Keratinocyte (primary cell): Measurements from ENCODE around the gene GGNBP2.

Experiments
- EZH2 ChIP-seq: IDR thresholded peaks from one replicate; pipeline ENCODE4 v1.6.1; 2012; ENCODE audit warnings: inconsistent platforms, mild to moderate bottlenecking, low read length, moderate library complexity
- TF ChIP-seq, protein P1 (sequence below), 3 experiments: IDR thresholded peaks in 1 of 3; conservative IDR thresholded peaks in 1 of 3; optimal IDR thresholded peaks in 1 of 3; 2 replicates in 2 of 3; 3 replicates in 1 of 3; pipeline versions ENCODE3 to v1.5.1; 2011; ENCODE audit warnings: low read length in 3 of 3, mild to moderate bottlenecking in 3 of 3, moderate library complexity in 2 of 3, control low read depth in 1 of 3, inconsistent platforms in 1 of 3; ENCODE audit not compliant: insufficient read depth in 2 of 3; ENCODE audit errors: extremely low read depth in 1 of 3

DNA sequence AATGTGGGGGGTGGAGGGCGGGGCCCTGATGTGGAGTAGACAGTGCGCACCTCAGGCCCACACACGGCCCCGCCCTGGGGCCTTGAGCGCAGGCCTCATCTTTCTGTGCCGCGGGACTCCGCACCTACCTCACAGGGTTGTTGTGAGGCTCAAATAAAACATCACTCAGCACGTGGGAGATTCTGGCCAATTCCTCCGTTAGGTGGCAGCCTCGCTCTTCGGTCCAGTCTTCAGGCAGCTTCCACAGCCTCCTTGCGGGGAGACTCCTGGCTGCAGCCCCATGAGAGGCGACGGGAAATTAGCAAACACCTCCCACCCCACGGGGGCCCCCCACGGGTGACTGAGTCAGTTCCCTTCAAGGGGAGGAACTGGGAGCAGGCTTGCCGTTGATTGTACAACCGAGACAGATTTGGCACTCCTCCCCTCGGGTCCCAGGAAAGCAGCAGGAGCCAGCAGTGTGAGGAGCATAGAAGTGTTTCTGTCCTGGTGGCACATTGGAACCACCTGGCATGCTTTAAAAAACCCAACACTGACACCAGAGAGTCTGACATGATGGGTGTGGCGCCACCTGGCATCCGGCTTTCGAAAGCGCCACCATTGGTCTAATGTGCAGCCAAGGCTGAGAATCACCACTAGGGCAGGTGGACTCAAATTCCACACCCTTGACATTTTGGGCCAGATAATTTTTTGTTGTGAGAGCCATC is 64.2 kb downstream of the GGNBP2 start:
- TF ChIP-seq, protein P1, sequence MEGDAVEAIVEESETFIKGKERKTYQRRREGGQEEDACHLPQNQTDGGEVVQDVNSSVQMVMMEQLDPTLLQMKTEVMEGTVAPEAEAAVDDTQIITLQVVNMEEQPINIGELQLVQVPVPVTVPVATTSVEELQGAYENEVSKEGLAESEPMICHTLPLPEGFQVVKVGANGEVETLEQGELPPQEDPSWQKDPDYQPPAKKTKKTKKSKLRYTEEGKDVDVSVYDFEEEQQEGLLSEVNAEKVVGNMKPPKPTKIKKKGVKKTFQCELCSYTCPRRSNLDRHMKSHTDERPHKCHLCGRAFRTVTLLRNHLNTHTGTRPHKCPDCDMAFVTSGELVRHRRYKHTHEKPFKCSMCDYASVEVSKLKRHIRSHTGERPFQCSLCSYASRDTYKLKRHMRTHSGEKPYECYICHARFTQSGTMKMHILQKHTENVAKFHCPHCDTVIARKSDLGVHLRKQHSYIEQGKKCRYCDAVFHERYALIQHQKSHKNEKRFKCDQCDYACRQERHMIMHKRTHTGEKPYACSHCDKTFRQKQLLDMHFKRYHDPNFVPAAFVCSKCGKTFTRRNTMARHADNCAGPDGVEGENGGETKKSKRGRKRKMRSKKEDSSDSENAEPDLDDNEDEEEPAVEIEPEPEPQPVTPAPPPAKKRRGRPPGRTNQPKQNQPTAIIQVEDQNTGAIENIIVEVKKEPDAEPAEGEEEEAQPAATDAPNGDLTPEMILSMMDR (optimal IDR thresholded peaks at IDR 0.05 in 1 of 3, IDR thresholded peaks at IDR 0.05 in 1 of 3, conservative IDR thresholded peaks at IDR 0.05 in 1 of 3; ENCODE audit: extremely low read depth in 1 of 3, insufficient read depth in 2 of 3, low read length in 3 of 3): peak; percentile 42 to 89 (median 58)
- TF ChIP-seq EZH2: no peak
